Thyroid gland (tissue), 4 donors: ENCODE results near the gene RGS5. TPM values are rescaled to one million over a fixed set of nuclear protein-coding genes. Genes with fewer than 3 reads are reported as not detected.

Experiments used
- DNase-seq, 2 donors: peaks; one replicate each; pipeline ENCODE4 v3.0.0-alpha.2; 2019
- H3K27ac ChIP-seq, 3 donors: fragments of 200-600 bp; sonication (generic); 1 replicate in 2 of 3; 2 replicates in 1 of 3; pipeline ENCODE4 v1.5.1; 2016 to 2019; ENCODE audit warnings: mild to moderate bottlenecking in 1 of 3, moderate library complexity in 1 of 3
- H3K27me3 ChIP-seq: fragments of 200-600 bp; sonication (generic); one replicate; pipeline ENCODE4 v1.5.1; 2019
- H3K36me3 ChIP-seq, 2 donors: fragments of 200-600 bp; sonication (generic); one replicate each; pipeline ENCODE4 v1.5.1; 2016 to 2019
- H3K4me1 ChIP-seq, 2 donors: fragments of 200-600 bp; sonication (generic); one replicate each; pipeline ENCODE4 v1.5.1; 2017 to 2019
- H3K4me3 ChIP-seq, 3 donors: fragments of 200-600 bp; sonication (generic); replicated peaks in 1 of 3; 1 replicate in 2 of 3; 2 replicates in 1 of 3; pipeline ENCODE4 v1.5.1; 2016; ENCODE audit warnings: mild to moderate bottlenecking in 1 of 3
- H3K9me3 ChIP-seq: fragments of 200-600 bp; sonication (generic); one replicate; pipeline ENCODE4 v1.5.1; 2017
- POLR2A ChIP-seq, 2 donors: fragments of 450-650 bp; IDR thresholded peaks; one replicate each; pipeline ENCODE4 v1.6.1; 2017; ENCODE audit warnings: antibody characterized with exemption in 2 of 2, mild to moderate bottlenecking in 2 of 2, moderate library complexity in 1 of 2
- WGBS, 2 donors: methylation state at CpG; one replicate each; pipeline ENCODE4 v1.1.5; 2017; 5-methylcytosine and 5-hydroxymethylcytosine counted together
- intact Hi-C: fragments of 100-400 bp; cut with DNase I; formaldehyde crosslinking; loops from one replicate; pipeline ENCODE4 v1.15.1; 2023
- total RNA-seq, 4 donors: library from RNA; depleted of rRNA; stranded (reverse); fragments of >200 nt; gene quantifications; one replicate each; pipeline ENCODE4 v1.2.3, GENCODE V29; 2016
- TF ChIP-seq, protein P1 (sequence below), 6 experiments: fragments of 200-600 bp in 3 of 6; fragments of 450-650 bp in 3 of 6; sonication (generic) in 3 of 6; IDR thresholded peaks; one replicate each; pipeline ENCODE4 v1.5.1; 2016 to 2019; ENCODE audit warnings: antibody characterized with exemption in 6 of 6, mild to moderate bottlenecking in 2 of 6, inconsistent platforms in 1 of 6, moderate library complexity in 1 of 6

Gene RGS5
- total RNA-seq, 4 donors from 2014 or later: 72.3 to 532 (median 103) TPM

DNA sequence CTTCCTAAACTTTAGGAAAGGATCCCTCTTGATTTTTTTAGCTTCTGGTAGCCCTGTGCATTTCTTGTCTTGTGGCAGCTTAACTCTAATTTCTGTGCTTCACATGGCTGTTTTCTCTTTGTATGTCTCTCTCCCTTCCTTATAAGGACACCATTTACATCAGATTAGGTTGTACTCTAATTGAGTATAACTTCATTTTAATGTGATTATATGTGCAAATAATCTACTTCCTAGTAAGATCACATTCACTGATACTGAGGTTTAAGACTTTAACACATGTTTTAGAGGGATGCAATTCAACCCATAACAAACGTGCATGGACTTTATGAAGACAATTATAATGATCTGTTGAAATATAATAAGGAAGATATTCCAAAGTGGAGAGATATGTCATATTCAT lies 86.8 kb downstream of the RGS5 start:
- no peaks in the 10 kb centered on the region for H3K27me3 ChIP-seq
- no peaks in the 10 kb centered on the region for H3K4me1 ChIP-seq
- 85 to 91% methylated on average over 1 of the region's 1 CpG for WGBS, 2 donors
- H3K27ac ChIP-seq: no peak overlapping the region
- H3K9me3 ChIP-seq: no peaks in the 10 kb centered on the region
- H3K4me3 ChIP-seq: no peak overlapping the region
- TF ChIP-seq, protein P1, sequence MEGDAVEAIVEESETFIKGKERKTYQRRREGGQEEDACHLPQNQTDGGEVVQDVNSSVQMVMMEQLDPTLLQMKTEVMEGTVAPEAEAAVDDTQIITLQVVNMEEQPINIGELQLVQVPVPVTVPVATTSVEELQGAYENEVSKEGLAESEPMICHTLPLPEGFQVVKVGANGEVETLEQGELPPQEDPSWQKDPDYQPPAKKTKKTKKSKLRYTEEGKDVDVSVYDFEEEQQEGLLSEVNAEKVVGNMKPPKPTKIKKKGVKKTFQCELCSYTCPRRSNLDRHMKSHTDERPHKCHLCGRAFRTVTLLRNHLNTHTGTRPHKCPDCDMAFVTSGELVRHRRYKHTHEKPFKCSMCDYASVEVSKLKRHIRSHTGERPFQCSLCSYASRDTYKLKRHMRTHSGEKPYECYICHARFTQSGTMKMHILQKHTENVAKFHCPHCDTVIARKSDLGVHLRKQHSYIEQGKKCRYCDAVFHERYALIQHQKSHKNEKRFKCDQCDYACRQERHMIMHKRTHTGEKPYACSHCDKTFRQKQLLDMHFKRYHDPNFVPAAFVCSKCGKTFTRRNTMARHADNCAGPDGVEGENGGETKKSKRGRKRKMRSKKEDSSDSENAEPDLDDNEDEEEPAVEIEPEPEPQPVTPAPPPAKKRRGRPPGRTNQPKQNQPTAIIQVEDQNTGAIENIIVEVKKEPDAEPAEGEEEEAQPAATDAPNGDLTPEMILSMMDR (IDR thresholded peaks at IDR 0.05): no peak
- no peak for TF ChIP-seq POLR2A (IDR thresholded peaks at IDR 0.05)
- no peak for DNase-seq
- intact Hi-C loops: no loop called here
- H3K36me3 ChIP-seq: no peaks in the 10 kb centered on the region

DNA sequence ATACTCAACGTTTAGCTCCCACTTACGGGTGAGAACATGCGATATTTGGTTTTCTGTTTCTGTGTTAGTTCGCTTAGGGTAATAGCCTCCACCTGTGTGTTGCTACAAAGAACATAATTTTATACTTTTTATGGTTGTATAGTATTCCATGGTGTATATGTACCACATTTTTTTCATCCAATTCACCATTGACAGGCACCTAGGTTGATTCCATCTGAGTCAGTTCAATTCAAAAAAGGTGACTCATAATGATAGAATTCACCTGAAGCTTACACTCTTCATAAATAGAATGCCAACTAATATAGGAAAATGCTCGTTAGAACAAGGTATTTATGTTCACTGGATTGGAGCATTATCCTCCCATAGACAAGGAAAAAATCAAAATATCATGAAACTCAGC lies 95.1 kb downstream of the RGS5 start:
- Histone ChIP-seq H3K4me3 (no peak overlapping the region), H3K4me1 (no peaks in the 10 kb centered on the region), H3K36me3 (no peaks in the 10 kb centered on the region), H3K27me3 (no peaks in the 10 kb centered on the region), H3K9me3 (no peaks in the 10 kb centered on the region), H3K27ac (no peak overlapping the region)
- TF ChIP-seq POLR2A (IDR thresholded peaks at IDR 0.05): no peak
- TF ChIP-seq, protein P1 (IDR thresholded peaks at IDR 0.05): no peak
- DNase-seq: no peak
- WGBS, 2 donors: 94% methylated on average over 5 of the region's 5 CpGs
- intact Hi-C loops: no loop called here

DNA sequence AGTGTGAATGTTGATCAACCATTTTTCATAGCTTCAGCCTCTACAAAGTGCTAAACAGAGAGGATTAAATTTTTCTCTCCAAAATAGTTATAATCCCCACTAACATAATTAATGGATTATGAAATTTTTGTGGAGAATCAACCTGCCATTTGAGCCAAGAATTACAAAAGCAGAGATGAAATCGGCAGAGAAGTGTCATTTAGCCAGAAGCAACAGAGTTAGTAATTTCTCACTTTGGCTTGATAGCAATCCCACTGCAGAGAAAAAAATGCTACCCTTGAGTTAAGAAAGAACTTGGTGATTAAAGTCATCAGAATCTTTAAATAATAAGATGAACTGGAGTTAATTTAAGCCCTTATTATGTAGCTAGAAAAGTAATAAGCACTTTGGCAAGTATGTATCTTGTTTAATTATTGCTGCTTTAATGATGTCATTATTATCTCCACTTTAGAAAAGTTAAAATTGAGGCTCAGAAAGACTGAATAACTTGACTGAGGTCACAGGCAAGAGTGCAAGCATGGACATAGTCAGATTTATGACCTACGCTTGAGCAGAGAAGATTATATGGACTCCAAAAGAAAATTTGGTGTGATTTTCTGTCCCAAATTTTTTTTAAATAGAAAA lies 96.2 kb downstream of the RGS5 start:
- Histone ChIP-seq H3K9me3 (no peaks in the 10 kb centered on the region), H3K36me3 (no peaks in the 10 kb centered on the region), H3K27ac (no peak overlapping the region), H3K4me1 (no peaks in the 10 kb centered on the region), H3K27me3 (no peaks in the 10 kb centered on the region), H3K4me3 (no peak overlapping the region)
- no peak for TF ChIP-seq POLR2A (IDR thresholded peaks at IDR 0.05)
- TF ChIP-seq, protein P1 (IDR thresholded peaks at IDR 0.05): no peak
- intact Hi-C loops: no loop called here
- 67 to 70% methylated on average over 2 of the region's 2 CpGs for WGBS, 2 donors
- DNase-seq: no peak

DNA sequence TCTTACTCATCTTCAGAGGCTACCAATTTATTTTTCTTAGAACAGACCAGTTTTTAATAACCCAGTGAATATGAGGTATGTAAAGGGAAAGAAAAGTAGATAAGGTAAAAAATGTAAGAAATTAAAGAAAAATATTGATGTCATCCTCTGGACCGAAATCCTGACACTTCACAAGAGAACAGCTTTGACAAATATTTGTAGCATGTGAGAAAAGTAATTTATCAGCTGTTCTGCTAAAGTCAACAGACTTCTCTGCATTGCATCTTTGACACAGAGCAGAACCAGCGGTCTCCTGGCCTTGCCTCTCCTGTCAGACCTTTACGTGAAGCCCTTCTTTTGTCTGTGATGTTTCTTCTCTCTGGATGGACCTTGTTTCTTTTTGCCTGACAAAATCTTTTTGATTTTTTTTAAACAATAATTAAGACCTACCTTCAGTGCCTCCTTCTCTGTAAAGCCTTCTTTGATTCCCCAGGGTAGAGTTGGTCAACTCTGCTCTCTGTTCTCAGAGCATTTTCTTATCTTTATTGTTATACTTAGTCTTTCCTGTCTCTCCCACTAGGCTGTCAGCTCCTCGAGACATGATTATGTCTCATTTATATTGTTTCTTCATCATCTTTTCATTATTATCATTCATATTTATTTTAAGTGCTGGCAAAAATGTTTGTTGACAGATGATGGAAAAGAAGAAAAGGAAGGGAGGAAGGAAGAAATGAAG lies 98.2 kb downstream of the RGS5 start:
- intact Hi-C loops: no loop called here
- Histone ChIP-seq H3K27me3 (no peaks in the 10 kb centered on the region), H3K27ac (no peak overlapping the region), H3K4me1 (no peaks in the 10 kb centered on the region), H3K36me3 (no peaks in the 10 kb centered on the region), H3K9me3 (no peaks in the 10 kb centered on the region), H3K4me3 (no peak overlapping the region)
- TF ChIP-seq, protein P1 (IDR thresholded peaks at IDR 0.05): no peak
- no peak for TF ChIP-seq POLR2A (IDR thresholded peaks at IDR 0.05)
- 78 to 80% methylated on average over 4 of the region's 4 CpGs for WGBS, 2 donors
- no peak for DNase-seq

DNA sequence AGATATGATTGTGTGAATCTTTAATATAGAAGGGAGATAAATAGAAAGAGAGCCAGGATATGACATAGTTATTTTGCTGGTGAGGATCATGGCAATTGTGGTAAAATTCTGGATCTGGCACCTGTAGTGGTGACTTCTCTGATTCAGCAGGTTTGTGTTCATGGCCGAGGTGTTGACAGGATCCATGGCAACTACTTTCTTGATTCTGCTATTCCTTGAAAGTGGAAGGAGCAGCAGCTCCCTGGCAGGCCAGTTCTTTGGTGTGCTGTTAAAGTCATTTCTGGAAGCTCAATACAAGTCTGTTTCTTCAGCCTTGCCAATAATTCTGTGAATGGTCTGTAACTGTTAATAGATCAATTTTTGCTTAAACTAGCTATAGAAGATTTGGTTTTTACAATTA lies 100.1 kb downstream of the RGS5 start:
- H3K4me1 ChIP-seq: no peaks in the 10 kb centered on the region
- H3K36me3 ChIP-seq: no peaks in the 10 kb centered on the region
- DNase-seq: no peak
- TF ChIP-seq, protein P1 (IDR thresholded peaks at IDR 0.05): no peak
- TF ChIP-seq POLR2A (IDR thresholded peaks at IDR 0.05): no peak
- intact Hi-C loops: no loop called here
- H3K4me3 ChIP-seq: no peak overlapping the region
- no peak overlapping the region for H3K27ac ChIP-seq
- no peaks in the 10 kb centered on the region for H3K27me3 ChIP-seq
- H3K9me3 ChIP-seq: no peaks in the 10 kb centered on the region
- 71 to 73% methylated on average over 1 of the region's 1 CpG for WGBS, 2 donors
